WTC11 (cell line): ENCODE results near the gene TUBA1B. TPM values are rescaled to one million over a fixed set of nuclear protein-coding genes. Genes with fewer than 3 reads are reported as not detected.
A peak's percentile ranks its signal among the peaks of the same experiment; 100 is the strongest.

ENCODE experiments used
- ATAC-seq: fragments of 200-7000 bp; cut with Tn5 transposase; 2 replicates; pipeline ENCODE4 v1.10.0; 2021; ENCODE audit warnings: mild to moderate bottlenecking, moderate library complexity
- CTCF ChIA-PET: fragments of 300-600 bp; sonication (Branson Sonifier 250); formaldehyde crosslinking; loops from one replicate; lab custom pipeline; 2021; ENCODE audit warnings: antibody characterized with exemption; lab: Charles Lee
- POLR2A ChIA-PET: fragments of 350-600 bp; sonication (Branson Sonifier 250); formaldehyde crosslinking; loops from one replicate; lab custom pipeline; 2021; ENCODE audit warnings: antibody characterized with exemption; lab: Charles Lee
- DNase-seq: peaks from one replicate; pipeline ENCODE4 v3.0.0; 2021; ENCODE audit warnings: low spot score
- H3K27ac Mint-ChIP-seq: 2 replicates; pipeline ENCODE4 v1.8.0; 2021; ENCODE audit warnings: mixed read lengths
- H3K27me3 Mint-ChIP-seq: 2 replicates; pipeline ENCODE4 v1.8.0; 2021; ENCODE audit warnings: low read depth, mild to moderate bottlenecking, moderate library complexity, mixed read lengths
- H3K36me3 Mint-ChIP-seq: 2 replicates; pipeline ENCODE4 v1.8.0; 2021; ENCODE audit warnings: mixed read lengths
- H3K4me1 Mint-ChIP-seq: 2 replicates; pipeline ENCODE4 v1.8.0; 2022; ENCODE audit warnings: mixed read lengths
- H3K4me3 Mint-ChIP-seq: 2 replicates; pipeline ENCODE4 v1.8.0; 2021; ENCODE audit warnings: mild to moderate bottlenecking, moderate library complexity, mixed read lengths
- H3K9me3 Mint-ChIP-seq: 2 replicates; pipeline ENCODE4 v1.8.0; 2021; ENCODE audit warnings: mixed read lengths
- CBFB ChIP-seq: sonication (generic); formaldehyde crosslinking; IDR thresholded peaks from 2 replicates; pipeline ENCODE4 v1.8.1; 2022; ENCODE audit warnings: mild to moderate bottlenecking, low read depth, missing genetic modification reagents
- GABPB1 ChIP-seq: sonication (generic); formaldehyde crosslinking; IDR thresholded peaks from 2 replicates; pipeline ENCODE4 v1.8.1; 2023; ENCODE audit warnings: mild to moderate bottlenecking, missing genetic modification reagents
- GRHL2 ChIP-seq: fragments of 250-450 bp; sonication (Bioruptor Pico); IDR thresholded peaks from 2 replicates; pipeline ENCODE4 v1.8.0; 2022; ENCODE audit warnings: mild to moderate bottlenecking, moderate library complexity; ENCODE audit not compliant: insufficient replicate concordance, severe bottlenecking
- GTF2I ChIP-seq: fragments of 250-450 bp; sonication (Bioruptor Pico); conservative IDR thresholded peaks from 2 replicates; pipeline ENCODE4 v1.4.0; 2021; ENCODE audit warnings: mild to moderate bottlenecking
- HMGA2 ChIP-seq: fragments of 250-450 bp; sonication (Bioruptor Pico); IDR thresholded peaks from 2 replicates; pipeline ENCODE4 v1.4.0; 2021; ENCODE audit warnings: mild to moderate bottlenecking, moderate library complexity
- MYBL2 ChIP-seq: sonication (generic); formaldehyde crosslinking; IDR thresholded peaks from 2 replicates; pipeline ENCODE4 v1.8.1; 2023; ENCODE audit warnings: mild to moderate bottlenecking, moderate library complexity, missing genetic modification reagents
- NFATC4 ChIP-seq: fragments of 250-450 bp; sonication (Bioruptor Pico); IDR thresholded peaks from 2 replicates; pipeline ENCODE4 v1.9.0; 2021; ENCODE audit warnings: mild to moderate bottlenecking
- NFE2L1 ChIP-seq: sonication (generic); formaldehyde crosslinking; IDR thresholded peaks from 2 replicates; pipeline ENCODE4 v1.8.1; 2023; ENCODE audit warnings: missing genetic modification reagents
- NFYB ChIP-seq: sonication (generic); formaldehyde crosslinking; conservative IDR thresholded peaks from 2 replicates; pipeline ENCODE4 v1.8.0; 2022; ENCODE audit warnings: low read depth, missing genetic modification reagents
- TCF7 ChIP-seq: sonication (generic); formaldehyde crosslinking; IDR thresholded peaks from 2 replicates; pipeline ENCODE4 v1.8.0; 2022; ENCODE audit warnings: mild to moderate bottlenecking, low read depth, missing genetic modification reagents, moderate library complexity
- TP53 ChIP-seq: sonication (generic); formaldehyde crosslinking; IDR thresholded peaks from 2 replicates; pipeline ENCODE4 v1.8.1; 2023; ENCODE audit warnings: mild to moderate bottlenecking, missing genetic modification reagents
- ZNF138 ChIP-seq: sonication (generic); formaldehyde crosslinking; conservative IDR thresholded peaks from 2 replicates; pipeline ENCODE4 v1.8.1; 2022; ENCODE audit warnings: mild to moderate bottlenecking, moderate library complexity, missing genetic modification reagents
- ZNF317 ChIP-seq: sonication (generic); formaldehyde crosslinking; IDR thresholded peaks from 2 replicates; pipeline ENCODE4 v1.8.1; 2023; ENCODE audit warnings: low read depth, mild to moderate bottlenecking, moderate library complexity, missing genetic modification reagents, borderline replicate concordance
- total RNA-seq: library from RNA; stranded (reverse); gene quantifications from 3 replicates; pipeline ENCODE4 v1.2.3, GENCODE V29; 2021
- TF ChIP-seq, protein P1 (sequence below): sonication (generic); formaldehyde crosslinking; IDR thresholded peaks from 2 replicates; pipeline ENCODE4 v1.8.0; 2022; ENCODE audit warnings: missing genetic modification reagents
- TF ChIP-seq, protein P2 (sequence below): sonication (generic); formaldehyde crosslinking; IDR thresholded peaks from 2 replicates; pipeline ENCODE4 v1.8.1; 2023; ENCODE audit warnings: mild to moderate bottlenecking, missing genetic modification reagents, borderline replicate concordance
- TF ChIP-seq, protein P3 (sequence below): fragments of 250-450 bp; sonication (Bioruptor Pico); conservative IDR thresholded peaks from 2 replicates; pipeline ENCODE4 v1.9.0; 2021; ENCODE audit warnings: mild to moderate bottlenecking
- TF ChIP-seq, protein P4 (sequence below): sonication (generic); formaldehyde crosslinking; IDR thresholded peaks from 2 replicates; pipeline ENCODE4 v1.8.1; 2023; ENCODE audit warnings: mild to moderate bottlenecking, moderate library complexity, missing genetic modification reagents
- TF ChIP-seq, protein P5 (sequence below): sonication (generic); formaldehyde crosslinking; IDR thresholded peaks from 2 replicates; pipeline ENCODE4 v1.8.1; 2023; ENCODE audit warnings: mild to moderate bottlenecking, missing genetic modification reagents, moderate library complexity
- TF ChIP-seq, protein P6 (sequence below): sonication (generic); formaldehyde crosslinking; IDR thresholded peaks from 2 replicates; pipeline ENCODE4 v1.8.1; 2022; ENCODE audit warnings: missing genetic modification reagents, borderline replicate concordance
- TF ChIP-seq, protein P7 (sequence below): fragments of 250-450 bp; sonication (Bioruptor Pico); IDR thresholded peaks from 2 replicates; pipeline ENCODE4 v2.1.2; 2022; ENCODE audit warnings: mild to moderate bottlenecking, moderate library complexity

TUBA1B gene
- total RNA-seq, 1 experiment from 2014 or later, result 1,806 TPM

DNA sequence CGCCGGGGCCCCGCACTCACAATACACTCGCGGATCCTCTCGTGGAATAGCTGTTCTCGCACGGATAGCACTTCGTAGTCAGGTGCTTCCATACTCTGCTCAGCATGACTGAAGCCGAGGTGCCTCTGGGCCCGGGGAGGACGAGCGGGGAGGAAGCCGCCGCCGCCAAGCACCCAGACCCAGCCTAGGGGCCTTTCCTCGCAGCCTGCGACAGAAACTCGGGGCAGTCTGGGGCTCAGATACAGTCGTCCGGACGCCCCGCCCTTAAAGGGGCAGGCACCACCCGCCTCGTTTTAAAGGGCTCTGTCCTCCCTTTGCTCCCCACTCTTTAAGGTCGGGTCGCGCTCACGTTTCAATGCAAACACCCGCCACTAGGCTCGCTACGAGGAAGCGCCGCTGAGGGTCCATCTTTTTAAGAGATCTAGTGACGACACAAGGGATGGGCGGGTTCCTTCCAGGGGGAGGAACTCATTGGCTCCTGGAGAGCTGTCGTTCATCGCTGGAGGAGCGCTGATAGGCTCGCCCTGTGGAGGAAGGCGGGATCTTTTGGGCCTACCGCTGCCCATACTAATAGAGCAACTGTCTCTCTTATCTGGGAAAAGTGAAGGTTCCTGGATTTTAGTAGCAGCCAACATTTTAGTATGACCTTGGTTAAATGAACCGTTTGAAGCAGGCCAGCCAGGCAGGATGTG lies 20.6 kb downstream of the TUBA1B start, which contains the start of gene LMBR1L:
Gene LMBR1L (minus strand): TSS at position 384 of the 692 bp plus-strand sequence. CDS start 292 bp downstream, at position 92.
- ATAC-seq, result peak; percentile 96
- DNase-seq, result peak; percentile 97
- Mint-ChIP-seq H3K9me3 (peaks cover 11% of the 10 kb centered on the region), H3K4me3 (peak within 1 kb of the TSS; percentile 96), H3K27ac (peak within 1 kb of the TSS; percentile 98), H3K27me3 (peaks cover 4% of the 10 kb centered on the region), H3K4me1 (peaks cover 29% of the 10 kb centered on the region), H3K36me3 (peaks cover 7% of the 10 kb centered on the region; the same call in 1 of the 2 replicates)
- ChIA-PET POLR2A (interaction anchor here (1.0 to 1.9 kb wide), 4 partner anchors 10 to 78 kb away, joined by 3 to 8 read pairs (median 4); partner anchors contain the start of genes RHEBL1 and TUBA1A), CTCF (interaction anchor here (0.8 to 14.5 kb wide), 19 partner anchors 10 to 237 kb away, joined by 3 to 216 read pairs (median 7); partner anchors contain the start of genes DHH, RHEBL1 and TUBA1B)
- TF ChIP-seq HMGA2 (CRISPR knock-in tag) (no peak), NFE2L1 (CRISPR knock-in tag) (no peak), NFATC4 (no peak), GABPB1 (CRISPR knock-in tag) (peak; percentile 23; the same call in 1 of the 2 replicates), ZNF317 (no peak), NFYB (CRISPR knock-in tag) (peak; percentile 85), TP53 (CRISPR knock-in tag) (no peak), TCF7 (no peak), GRHL2 (CRISPR knock-in tag) (no peak), MYBL2 (CRISPR knock-in tag) (0 out of 2 replicates have a peak, but pooled peaks have one; percentile 22), GTF2I (CRISPR knock-in tag) (no peak), ZNF138 (CRISPR knock-in tag) (no peak), CBFB (CRISPR knock-in tag) (no peak)
- TF ChIP-seq, protein P1, sequence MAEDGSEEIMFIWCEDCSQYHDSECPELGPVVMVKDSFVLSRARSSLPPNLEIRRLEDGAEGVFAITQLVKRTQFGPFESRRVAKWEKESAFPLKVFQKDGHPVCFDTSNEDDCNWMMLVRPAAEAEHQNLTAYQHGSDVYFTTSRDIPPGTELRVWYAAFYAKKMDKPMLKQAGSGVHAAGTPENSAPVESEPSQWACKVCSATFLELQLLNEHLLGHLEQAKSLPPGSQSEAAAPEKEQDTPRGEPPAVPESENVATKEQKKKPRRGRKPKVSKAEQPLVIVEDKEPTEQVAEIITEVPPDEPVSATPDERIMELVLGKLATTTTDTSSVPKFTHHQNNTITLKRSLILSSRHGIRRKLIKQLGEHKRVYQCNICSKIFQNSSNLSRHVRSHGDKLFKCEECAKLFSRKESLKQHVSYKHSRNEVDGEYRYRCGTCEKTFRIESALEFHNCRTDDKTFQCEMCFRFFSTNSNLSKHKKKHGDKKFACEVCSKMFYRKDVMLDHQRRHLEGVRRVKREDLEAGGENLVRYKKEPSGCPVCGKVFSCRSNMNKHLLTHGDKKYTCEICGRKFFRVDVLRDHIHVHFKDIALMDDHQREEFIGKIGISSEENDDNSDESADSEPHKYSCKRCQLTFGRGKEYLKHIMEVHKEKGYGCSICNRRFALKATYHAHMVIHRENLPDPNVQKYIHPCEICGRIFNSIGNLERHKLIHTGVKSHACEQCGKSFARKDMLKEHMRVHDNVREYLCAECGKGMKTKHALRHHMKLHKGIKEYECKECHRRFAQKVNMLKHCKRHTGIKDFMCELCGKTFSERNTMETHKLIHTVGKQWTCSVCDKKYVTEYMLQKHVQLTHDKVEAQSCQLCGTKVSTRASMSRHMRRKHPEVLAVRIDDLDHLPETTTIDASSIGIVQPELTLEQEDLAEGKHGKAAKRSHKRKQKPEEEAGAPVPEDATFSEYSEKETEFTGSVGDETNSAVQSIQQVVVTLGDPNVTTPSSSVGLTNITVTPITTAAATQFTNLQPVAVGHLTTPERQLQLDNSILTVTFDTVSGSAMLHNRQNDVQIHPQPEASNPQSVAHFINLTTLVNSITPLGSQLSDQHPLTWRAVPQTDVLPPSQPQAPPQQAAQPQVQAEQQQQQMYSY (CRISPR knock-in tag), result no peak
- TF ChIP-seq, protein P2, sequence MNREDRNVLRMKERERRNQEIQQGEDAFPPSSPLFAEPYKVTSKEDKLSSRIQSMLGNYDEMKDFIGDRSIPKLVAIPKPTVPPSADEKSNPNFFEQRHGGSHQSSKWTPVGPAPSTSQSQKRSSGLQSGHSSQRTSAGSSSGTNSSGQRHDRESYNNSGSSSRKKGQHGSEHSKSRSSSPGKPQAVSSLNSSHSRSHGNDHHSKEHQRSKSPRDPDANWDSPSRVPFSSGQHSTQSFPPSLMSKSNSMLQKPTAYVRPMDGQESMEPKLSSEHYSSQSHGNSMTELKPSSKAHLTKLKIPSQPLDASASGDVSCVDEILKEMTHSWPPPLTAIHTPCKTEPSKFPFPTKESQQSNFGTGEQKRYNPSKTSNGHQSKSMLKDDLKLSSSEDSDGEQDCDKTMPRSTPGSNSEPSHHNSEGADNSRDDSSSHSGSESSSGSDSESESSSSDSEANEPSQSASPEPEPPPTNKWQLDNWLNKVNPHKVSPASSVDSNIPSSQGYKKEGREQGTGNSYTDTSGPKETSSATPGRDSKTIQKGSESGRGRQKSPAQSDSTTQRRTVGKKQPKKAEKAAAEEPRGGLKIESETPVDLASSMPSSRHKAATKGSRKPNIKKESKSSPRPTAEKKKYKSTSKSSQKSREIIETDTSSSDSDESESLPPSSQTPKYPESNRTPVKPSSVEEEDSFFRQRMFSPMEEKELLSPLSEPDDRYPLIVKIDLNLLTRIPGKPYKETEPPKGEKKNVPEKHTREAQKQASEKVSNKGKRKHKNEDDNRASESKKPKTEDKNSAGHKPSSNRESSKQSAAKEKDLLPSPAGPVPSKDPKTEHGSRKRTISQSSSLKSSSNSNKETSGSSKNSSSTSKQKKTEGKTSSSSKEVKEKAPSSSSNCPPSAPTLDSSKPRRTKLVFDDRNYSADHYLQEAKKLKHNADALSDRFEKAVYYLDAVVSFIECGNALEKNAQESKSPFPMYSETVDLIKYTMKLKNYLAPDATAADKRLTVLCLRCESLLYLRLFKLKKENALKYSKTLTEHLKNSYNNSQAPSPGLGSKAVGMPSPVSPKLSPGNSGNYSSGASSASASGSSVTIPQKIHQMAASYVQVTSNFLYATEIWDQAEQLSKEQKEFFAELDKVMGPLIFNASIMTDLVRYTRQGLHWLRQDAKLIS (CRISPR knock-in tag), result no peak
- TF ChIP-seq, protein P3, sequence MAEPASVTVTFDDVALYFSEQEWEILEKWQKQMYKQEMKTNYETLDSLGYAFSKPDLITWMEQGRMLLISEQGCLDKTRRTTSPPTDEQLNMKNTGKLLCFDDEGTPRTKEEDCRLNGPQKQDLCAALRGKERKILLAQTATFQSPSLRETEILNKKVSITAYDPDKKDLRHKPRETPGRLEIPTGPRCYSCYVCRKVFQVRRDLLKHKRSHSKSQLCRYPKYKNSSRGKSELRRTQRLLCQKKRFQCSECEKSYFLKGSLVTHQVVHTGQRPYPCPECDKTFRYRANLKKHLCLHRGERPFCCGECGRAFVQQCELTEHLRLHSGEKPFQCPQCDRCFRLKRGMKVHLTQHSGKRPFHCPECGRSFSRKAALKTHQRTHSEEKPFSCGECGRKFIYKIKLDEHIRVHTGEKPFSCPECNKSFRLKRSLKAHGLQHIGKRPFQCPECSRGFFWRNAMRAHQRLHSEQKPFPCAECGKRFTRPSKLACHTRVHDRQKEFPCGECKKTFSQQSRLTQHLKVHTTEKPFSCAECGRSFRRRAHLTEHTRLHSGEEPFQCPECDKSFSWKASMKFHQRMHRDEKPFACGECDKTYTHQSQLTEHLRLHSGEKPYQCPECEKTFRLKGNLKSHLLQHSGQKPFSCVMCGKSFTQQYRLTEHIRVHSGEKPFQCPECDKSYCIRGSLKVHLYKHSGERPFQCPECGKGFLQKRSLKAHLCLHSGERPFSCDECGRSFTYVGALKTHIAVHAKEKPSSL (CRISPR knock-in tag), result no peak
- TF ChIP-seq, protein P4, sequence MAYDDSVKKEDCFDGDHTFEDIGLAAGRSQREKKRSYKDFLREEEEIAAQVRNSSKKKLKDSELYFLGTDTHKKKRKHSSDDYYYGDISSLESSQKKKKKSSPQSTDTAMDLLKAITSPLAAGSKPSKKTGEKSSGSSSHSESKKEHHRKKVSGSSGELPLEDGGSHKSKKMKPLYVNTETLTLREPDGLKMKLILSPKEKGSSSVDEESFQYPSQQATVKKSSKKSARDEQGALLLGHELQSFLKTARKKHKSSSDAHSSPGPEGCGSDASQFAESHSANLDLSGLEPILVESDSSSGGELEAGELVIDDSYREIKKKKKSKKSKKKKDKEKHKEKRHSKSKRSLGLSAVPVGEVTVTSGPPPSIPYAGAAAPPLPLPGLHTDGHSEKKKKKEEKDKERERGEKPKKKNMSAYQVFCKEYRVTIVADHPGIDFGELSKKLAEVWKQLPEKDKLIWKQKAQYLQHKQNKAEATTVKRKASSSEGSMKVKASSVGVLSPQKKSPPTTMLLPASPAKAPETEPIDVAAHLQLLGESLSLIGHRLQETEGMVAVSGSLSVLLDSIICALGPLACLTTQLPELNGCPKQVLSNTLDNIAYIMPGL, result peak; percentile 61; the same call in 1 of the 2 replicates
- TF ChIP-seq, protein P5, sequence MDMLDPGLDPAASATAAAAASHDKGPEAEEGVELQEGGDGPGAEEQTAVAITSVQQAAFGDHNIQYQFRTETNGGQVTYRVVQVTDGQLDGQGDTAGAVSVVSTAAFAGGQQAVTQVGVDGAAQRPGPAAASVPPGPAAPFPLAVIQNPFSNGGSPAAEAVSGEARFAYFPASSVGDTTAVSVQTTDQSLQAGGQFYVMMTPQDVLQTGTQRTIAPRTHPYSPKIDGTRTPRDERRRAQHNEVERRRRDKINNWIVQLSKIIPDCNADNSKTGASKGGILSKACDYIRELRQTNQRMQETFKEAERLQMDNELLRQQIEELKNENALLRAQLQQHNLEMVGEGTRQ, result no peak
- TF ChIP-seq, protein P6, sequence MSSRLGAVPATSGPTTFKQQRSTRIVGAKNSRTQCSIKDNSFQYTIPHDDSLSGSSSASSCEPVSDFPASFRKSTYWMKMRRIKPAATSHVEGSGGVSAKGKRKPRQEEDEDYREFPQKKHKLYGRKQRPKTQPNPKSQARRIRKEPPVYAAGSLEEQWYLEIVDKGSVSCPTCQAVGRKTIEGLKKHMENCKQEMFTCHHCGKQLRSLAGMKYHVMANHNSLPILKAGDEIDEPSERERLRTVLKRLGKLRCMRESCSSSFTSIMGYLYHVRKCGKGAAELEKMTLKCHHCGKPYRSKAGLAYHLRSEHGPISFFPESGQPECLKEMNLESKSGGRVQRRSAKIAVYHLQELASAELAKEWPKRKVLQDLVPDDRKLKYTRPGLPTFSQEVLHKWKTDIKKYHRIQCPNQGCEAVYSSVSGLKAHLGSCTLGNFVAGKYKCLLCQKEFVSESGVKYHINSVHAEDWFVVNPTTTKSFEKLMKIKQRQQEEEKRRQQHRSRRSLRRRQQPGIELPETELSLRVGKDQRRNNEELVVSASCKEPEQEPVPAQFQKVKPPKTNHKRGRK (CRISPR knock-in tag), result no peak
- TF ChIP-seq, protein P7, sequence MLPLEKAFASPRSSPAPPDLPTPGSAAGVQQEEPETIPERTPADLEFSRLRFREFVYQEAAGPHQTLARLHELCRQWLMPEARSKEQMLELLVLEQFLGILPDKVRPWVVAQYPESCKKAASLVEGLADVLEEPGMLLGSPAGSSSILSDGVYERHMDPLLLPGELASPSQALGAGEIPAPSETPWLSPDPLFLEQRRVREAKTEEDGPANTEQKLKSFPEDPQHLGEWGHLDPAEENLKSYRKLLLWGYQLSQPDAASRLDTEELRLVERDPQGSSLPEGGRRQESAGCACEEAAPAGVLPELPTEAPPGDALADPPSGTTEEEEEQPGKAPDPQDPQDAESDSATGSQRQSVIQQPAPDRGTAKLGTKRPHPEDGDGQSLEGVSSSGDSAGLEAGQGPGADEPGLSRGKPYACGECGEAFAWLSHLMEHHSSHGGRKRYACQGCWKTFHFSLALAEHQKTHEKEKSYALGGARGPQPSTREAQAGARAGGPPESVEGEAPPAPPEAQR (CRISPR knock-in tag), result no peak
